SK-N-SH (cell line): ENCODE measurements around the gene FERMT2.

Source experiments
- EP300 ChIP-seq, 2 experiments: IDR thresholded peaks; 2 replicates each; pipeline versions ENCODE4 v1.4.0 to v1.6.1; 2012; ENCODE audit warnings: borderline replicate concordance in 1 of 2, low read depth in 1 of 2, low read length in 1 of 2
- EZH2phosphoT487 ChIP-seq: fragments of 200-600 bp; sonication (generic); IDR thresholded peaks from 2 replicates; pipeline ENCODE4 v1.6.1; 2017; ENCODE audit warnings: low read depth, mixed run types, mild to moderate bottlenecking, antibody characterized with exemption, moderate library complexity, borderline replicate concordance
- JUND ChIP-seq: IDR thresholded peaks from 2 replicates; pipeline ENCODE4 v1.4.0; 2012
- POLR2AphosphoS5 ChIP-seq: IDR thresholded peaks from 2 replicates; pipeline ENCODE4 v1.6.1; 2012; ENCODE audit warnings: low read depth, low read length
- SIN3A ChIP-seq: IDR thresholded peaks from 2 replicates; pipeline ENCODE4 v1.6.1; 2012; ENCODE audit warnings: low read depth, mild to moderate bottlenecking, low read length, moderate library complexity, borderline replicate concordance
- TAF1 ChIP-seq: IDR thresholded peaks from 2 replicates; pipeline ENCODE4 v1.6.1; 2012; ENCODE audit warnings: low read depth, mild to moderate bottlenecking, low read length, moderate library complexity, borderline replicate concordance
- TF ChIP-seq, protein P1 (sequence below): fragments of 150-350 bp; IDR thresholded peaks from 2 replicates; pipeline ENCODE4 v1.6.1; 2017; ENCODE audit warnings: antibody characterized with exemption, low read length, low read depth, borderline replicate concordance
- TF ChIP-seq, protein P2 (sequence below): fragments of 200-600 bp; sonication (generic); IDR thresholded peaks from 2 replicates; pipeline ENCODE4 v1.6.1; 2017; ENCODE audit warnings: antibody characterized with exemption, mild to moderate bottlenecking, moderate library complexity
- TF ChIP-seq, protein P3 (sequence below): fragments of 150-350 bp; IDR thresholded peaks from 2 replicates; pipeline ENCODE4 v1.6.1; 2016; ENCODE audit warnings: mild to moderate bottlenecking, low read depth, low read length

DNA sequence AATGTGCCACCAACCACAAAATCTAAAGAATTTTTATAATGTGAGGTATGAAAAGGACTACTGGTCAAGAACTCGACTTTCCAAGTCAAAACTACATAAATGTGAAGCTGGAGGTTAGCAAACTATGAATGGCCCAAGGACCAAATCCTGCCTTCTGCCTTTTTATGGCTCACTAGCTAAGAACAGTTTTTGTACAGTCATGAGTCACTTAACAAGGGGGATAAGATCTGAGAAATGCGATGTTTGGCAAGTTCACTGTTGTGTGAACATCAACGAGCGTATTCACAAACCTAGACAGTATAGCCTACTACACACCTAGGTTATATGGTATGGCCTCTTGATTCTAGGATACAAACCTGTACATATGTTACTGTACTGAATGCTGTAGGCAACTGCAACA, 28.2 kb downstream of the FERMT2 start:
- TF ChIP-seq EZH2phosphoT487 (no peak), POLR2AphosphoS5 (no peak), EP300 (IDR thresholded peaks at IDR 0.05; ENCODE audit: borderline replicate concordance in 1 of 2, low read depth in 1 of 2, low read length in 1 of 2) (no peak), TAF1 (no peak), SIN3A (no peak), JUND (no peak)
- TF ChIP-seq, protein P1, sequence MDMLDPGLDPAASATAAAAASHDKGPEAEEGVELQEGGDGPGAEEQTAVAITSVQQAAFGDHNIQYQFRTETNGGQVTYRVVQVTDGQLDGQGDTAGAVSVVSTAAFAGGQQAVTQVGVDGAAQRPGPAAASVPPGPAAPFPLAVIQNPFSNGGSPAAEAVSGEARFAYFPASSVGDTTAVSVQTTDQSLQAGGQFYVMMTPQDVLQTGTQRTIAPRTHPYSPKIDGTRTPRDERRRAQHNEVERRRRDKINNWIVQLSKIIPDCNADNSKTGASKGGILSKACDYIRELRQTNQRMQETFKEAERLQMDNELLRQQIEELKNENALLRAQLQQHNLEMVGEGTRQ = no peak
- TF ChIP-seq, protein P2, sequence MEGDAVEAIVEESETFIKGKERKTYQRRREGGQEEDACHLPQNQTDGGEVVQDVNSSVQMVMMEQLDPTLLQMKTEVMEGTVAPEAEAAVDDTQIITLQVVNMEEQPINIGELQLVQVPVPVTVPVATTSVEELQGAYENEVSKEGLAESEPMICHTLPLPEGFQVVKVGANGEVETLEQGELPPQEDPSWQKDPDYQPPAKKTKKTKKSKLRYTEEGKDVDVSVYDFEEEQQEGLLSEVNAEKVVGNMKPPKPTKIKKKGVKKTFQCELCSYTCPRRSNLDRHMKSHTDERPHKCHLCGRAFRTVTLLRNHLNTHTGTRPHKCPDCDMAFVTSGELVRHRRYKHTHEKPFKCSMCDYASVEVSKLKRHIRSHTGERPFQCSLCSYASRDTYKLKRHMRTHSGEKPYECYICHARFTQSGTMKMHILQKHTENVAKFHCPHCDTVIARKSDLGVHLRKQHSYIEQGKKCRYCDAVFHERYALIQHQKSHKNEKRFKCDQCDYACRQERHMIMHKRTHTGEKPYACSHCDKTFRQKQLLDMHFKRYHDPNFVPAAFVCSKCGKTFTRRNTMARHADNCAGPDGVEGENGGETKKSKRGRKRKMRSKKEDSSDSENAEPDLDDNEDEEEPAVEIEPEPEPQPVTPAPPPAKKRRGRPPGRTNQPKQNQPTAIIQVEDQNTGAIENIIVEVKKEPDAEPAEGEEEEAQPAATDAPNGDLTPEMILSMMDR = no peak
- TF ChIP-seq, protein P3, sequence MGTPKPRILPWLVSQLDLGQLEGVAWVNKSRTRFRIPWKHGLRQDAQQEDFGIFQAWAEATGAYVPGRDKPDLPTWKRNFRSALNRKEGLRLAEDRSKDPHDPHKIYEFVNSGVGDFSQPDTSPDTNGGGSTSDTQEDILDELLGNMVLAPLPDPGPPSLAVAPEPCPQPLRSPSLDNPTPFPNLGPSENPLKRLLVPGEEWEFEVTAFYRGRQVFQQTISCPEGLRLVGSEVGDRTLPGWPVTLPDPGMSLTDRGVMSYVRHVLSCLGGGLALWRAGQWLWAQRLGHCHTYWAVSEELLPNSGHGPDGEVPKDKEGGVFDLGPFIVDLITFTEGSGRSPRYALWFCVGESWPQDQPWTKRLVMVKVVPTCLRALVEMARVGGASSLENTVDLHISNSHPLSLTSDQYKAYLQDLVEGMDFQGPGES = no peak
